Measurements from ENCODE around the gene HOXA13.

Gene HOXA13

GRCh38 chr7:27151341-27151930 lies 48.5 kb downstream of the HOXA13 start:
- Histone ChIP-seq H4K12ac (ENCODE audit: low read depth, low read length) (no peak overlapping the region), H3K27ac (ENCODE audit: low read depth, low read length) (no peak overlapping the region), H3K9me3 (ENCODE audit: insufficient read depth, low read depth, low read length) (peaks cover 49% of the 10 kb centered on the region), H3K79me2 (ENCODE audit: control insufficient read depth, insufficient read depth, low read length, poor library complexity) (no peaks in the 10 kb centered on the region), H2BK120ac (ENCODE audit: insufficient read depth, low read length, poor library complexity) (no peak overlapping the region), H2AK5ac (ENCODE audit: low read length) (no peak overlapping the region), H3K4me2 (ENCODE audit: low read length) (peak overlapping the region; percentile 59), H2BK5ac (ENCODE audit: low read depth, low read length, poor library complexity) (no peak overlapping the region), H3K23ac (ENCODE audit: low read length) (no peak overlapping the region), H3K27me3 (ENCODE audit: insufficient read depth, low read length) (peaks cover 90% of the 10 kb centered on the region), H3K18ac (ENCODE audit: low read length) (no peak overlapping the region), H3K9ac (ENCODE audit: low read length) (no peak overlapping the region), H2AFZ (ENCODE audit: insufficient read depth, low read length, poor library complexity) (no peak overlapping the region), H4K8ac (ENCODE audit: low read depth, low read length) (no peak overlapping the region), H3K14ac (ENCODE audit: low read length) (no peak overlapping the region), H4K91ac (ENCODE audit: low read depth, low read length) (no peak overlapping the region), H3K4me3 (ENCODE audit: low read depth, low read length) (no peak overlapping the region), H3K36me3 (ENCODE audit: control insufficient read depth in 1 of 2, insufficient read depth in 2 of 2, low read length in 2 of 2) (no peaks in the 10 kb centered on the region), H3K4ac (ENCODE audit: low read depth, low read length) (no peak overlapping the region), H3K79me1 (ENCODE audit: low read length) (no peaks in the 10 kb centered on the region), H2BK12ac (ENCODE audit: low read length) (no peak overlapping the region), H3K4me1 (ENCODE audit: control insufficient read depth in 1 of 2, insufficient read depth in 2 of 2, low read length in 2 of 2) (peaks cover 0 to 2% of the 10 kb centered on the region in 2 experiments)
- DNase-seq: no peak
- no CpG with 5 or more reads among the region's 27 CpGs for WGBS (ENCODE audit: extremely low coverage, insufficient coverage, insufficient read length)

- no peak overlapping the region for H4K8ac ChIP-seq (ENCODE audit: low read depth, low read length)
- no peak overlapping the region for H3K9ac ChIP-seq (ENCODE audit: low read length)
- no peak overlapping the region for H2BK5ac ChIP-seq (ENCODE audit: low read depth, low read length, poor library complexity)
- H3K4me3 ChIP-seq (ENCODE audit: low read depth, low read length): no peak overlapping the region
- no peaks in the 10 kb centered on the region for H3K79me2 ChIP-seq (ENCODE audit: control insufficient read depth, insufficient read depth, low read length, poor library complexity)
- H3K79me1 ChIP-seq (ENCODE audit: low read length): no peaks in the 10 kb centered on the region
- H2BK12ac ChIP-seq (ENCODE audit: low read length): no peak overlapping the region
- H3K27me3 ChIP-seq (ENCODE audit: insufficient read depth, low read length): peaks cover 89% of the 10 kb centered on the region
- no peaks in the 10 kb centered on the region for H3K36me3 ChIP-seq (ENCODE audit: control insufficient read depth in 1 of 2, insufficient read depth in 2 of 2, low read length in 2 of 2)
- no CpG with 5 or more reads among the region's 58 CpGs for WGBS (ENCODE audit: extremely low coverage, insufficient coverage, insufficient read length)
- H3K4me1 ChIP-seq (ENCODE audit: control insufficient read depth in 1 of 2, insufficient read depth in 2 of 2, low read length in 2 of 2): no peaks in the 10 kb centered on the region
- no peak overlapping the region for H3K4ac ChIP-seq (ENCODE audit: low read depth, low read length)
- H3K4me2 ChIP-seq (ENCODE audit: low read length): peak overlapping the region; percentile 59
- H2AK5ac ChIP-seq (ENCODE audit: low read length): no peak overlapping the region
- H2AFZ ChIP-seq (ENCODE audit: insufficient read depth, low read length, poor library complexity): no peak overlapping the region
- no peak overlapping the region for H3K14ac ChIP-seq (ENCODE audit: low read length)
- H4K91ac ChIP-seq (ENCODE audit: low read depth, low read length): no peak overlapping the region
- no peak overlapping the region for H3K23ac ChIP-seq (ENCODE audit: low read length)
- DNase-seq: peak; percentile 50 to 83
- no peak overlapping the region for H3K18ac ChIP-seq (ENCODE audit: low read length)
- H3K27ac ChIP-seq (ENCODE audit: low read depth, low read length): no peak overlapping the region
- H3K9me3 ChIP-seq (ENCODE audit: insufficient read depth, low read depth, low read length): peaks cover 47% of the 10 kb centered on the region
- no peak overlapping the region for H2BK120ac ChIP-seq (ENCODE audit: insufficient read depth, low read length, poor library complexity)
- H4K12ac ChIP-seq (ENCODE audit: low read depth, low read length): no peak overlapping the region
These were observed 49.1 kb downstream of the HOXA13 start for GRCh38 chr7:27150568-27151340.

DNA sequence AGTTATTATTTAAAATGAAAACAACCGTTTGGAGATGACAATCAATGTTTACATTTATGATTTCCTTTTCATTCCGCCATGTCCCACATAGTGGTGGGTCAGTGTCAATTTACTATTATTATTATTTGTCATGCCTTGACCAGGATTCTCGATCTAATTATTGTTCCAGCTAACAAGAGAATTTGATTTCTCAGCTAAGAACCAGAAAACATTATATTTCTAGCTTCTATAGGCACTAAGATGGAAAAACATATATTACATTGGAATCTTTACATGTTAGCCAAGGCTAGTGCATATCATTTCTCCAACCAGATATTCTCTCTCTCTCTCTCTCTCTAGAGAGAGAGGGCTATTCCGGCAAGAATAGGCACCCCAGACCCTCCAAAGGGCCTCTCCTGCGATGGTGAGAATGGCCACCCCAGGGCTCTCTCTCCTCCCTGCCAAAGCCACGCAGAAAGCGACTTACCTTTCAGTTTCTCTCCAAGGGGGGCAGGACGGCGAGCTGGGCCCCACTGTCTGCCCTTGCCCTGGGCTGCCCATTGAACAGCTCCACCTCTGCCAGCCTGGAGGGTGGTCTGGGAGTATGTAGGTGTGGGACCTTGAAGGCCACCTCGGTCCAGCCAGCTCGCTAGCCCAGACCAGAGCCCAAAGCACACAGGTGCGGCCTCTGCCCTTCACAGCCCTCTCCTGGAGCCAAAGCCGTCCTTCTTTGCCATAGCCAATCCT lies 49.9 kb downstream of the HOXA13 start:
- Histone ChIP-seq H3K27ac (ENCODE audit: low read depth, low read length) (no peak overlapping the region), H3K18ac (ENCODE audit: low read length) (no peak overlapping the region), H2BK5ac (ENCODE audit: low read depth, low read length, poor library complexity) (no peak overlapping the region), H3K23ac (ENCODE audit: low read length) (no peak overlapping the region), H3K4me3 (ENCODE audit: low read depth, low read length) (no peak overlapping the region), H3K36me3 (ENCODE audit: control insufficient read depth in 1 of 2, insufficient read depth in 2 of 2, low read length in 2 of 2) (no peaks in the 10 kb centered on the region), H3K9ac (ENCODE audit: low read length) (no peak overlapping the region), H3K4me2 (ENCODE audit: low read length) (no peak overlapping the region), H4K8ac (ENCODE audit: low read depth, low read length) (no peak overlapping the region), H3K4me1 (ENCODE audit: control insufficient read depth in 1 of 2, insufficient read depth in 2 of 2, low read length in 2 of 2) (no peaks in the 10 kb centered on the region), H2AK5ac (ENCODE audit: low read length) (no peak overlapping the region), H2AFZ (ENCODE audit: insufficient read depth, low read length, poor library complexity) (no peak overlapping the region), H3K79me1 (ENCODE audit: low read length) (no peaks in the 10 kb centered on the region), H3K4ac (ENCODE audit: low read depth, low read length) (no peak overlapping the region), H4K12ac (ENCODE audit: low read depth, low read length) (no peak overlapping the region), H3K9me3 (ENCODE audit: insufficient read depth, low read depth, low read length) (peaks cover 45% of the 10 kb centered on the region), H4K91ac (ENCODE audit: low read depth, low read length) (no peak overlapping the region), H2BK120ac (ENCODE audit: insufficient read depth, low read length, poor library complexity) (no peak overlapping the region), H2BK12ac (ENCODE audit: low read length) (no peak overlapping the region), H3K79me2 (ENCODE audit: control insufficient read depth, insufficient read depth, low read length, poor library complexity) (no peaks in the 10 kb centered on the region), H3K27me3 (ENCODE audit: insufficient read depth, low read length) (peaks cover 89% of the 10 kb centered on the region), H3K14ac (ENCODE audit: low read length) (no peak overlapping the region)
- DNase-seq: no peak
- no CpG with 5 or more reads among the region's 13 CpGs for WGBS (ENCODE audit: extremely low coverage, insufficient coverage, insufficient read length)

DNA sequence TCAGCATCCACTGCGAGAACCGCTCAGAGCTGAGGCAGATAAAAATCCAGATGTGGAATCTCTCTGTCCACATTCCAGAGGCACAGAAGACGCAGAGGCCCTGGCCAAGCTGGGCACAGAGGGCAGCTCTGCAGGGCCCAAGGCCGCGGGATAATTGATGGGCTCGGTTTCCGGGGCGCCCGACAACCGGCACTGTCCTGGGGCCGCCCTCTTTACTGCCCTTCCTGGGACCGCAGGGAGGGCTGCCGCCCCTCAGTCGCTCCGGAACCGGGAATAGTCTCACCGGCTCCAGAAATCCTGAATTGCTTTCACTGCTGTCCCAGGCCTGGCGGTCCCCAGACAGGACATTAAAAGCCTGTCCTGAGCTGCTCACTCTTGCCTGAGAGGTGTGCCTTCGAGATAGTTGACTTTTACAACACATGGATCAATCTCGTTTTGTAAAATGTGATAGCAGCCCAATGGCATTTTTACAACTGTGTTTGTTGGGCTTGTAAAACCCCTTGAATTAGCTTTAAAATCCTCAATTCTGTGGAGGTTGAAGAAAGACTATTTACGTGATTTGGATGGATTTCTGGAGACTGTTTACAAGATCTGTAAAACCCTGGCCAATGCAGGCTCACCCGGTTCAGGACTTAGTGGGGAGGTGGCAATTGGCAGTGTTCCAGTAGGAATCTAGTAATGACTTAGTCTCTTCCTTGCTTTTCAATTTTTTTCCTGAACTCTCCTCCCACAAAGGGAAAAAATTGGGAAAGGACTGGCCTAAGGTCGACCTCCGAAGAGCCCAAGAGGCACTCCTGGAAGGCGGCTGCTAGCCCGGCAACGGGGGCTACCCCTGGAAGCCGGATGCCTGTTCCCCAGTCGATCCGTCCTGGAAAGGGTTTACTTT lies 50.9 kb downstream of the HOXA13 start:
- Histone ChIP-seq H3K79me2 (ENCODE audit: control insufficient read depth, insufficient read depth, low read length, poor library complexity) (no peaks in the 10 kb centered on the region), H3K4me3 (ENCODE audit: low read depth, low read length) (no peak overlapping the region), H3K27ac (ENCODE audit: low read depth, low read length) (no peak overlapping the region), H3K9me3 (ENCODE audit: insufficient read depth, low read depth, low read length) (peaks cover 43% of the 10 kb centered on the region), H2AK5ac (ENCODE audit: low read length) (no peak overlapping the region), H3K14ac (ENCODE audit: low read length) (no peak overlapping the region), H3K36me3 (ENCODE audit: control insufficient read depth in 1 of 2, insufficient read depth in 2 of 2, low read length in 2 of 2) (no peaks in the 10 kb centered on the region), H3K27me3 (ENCODE audit: insufficient read depth, low read length) (peaks cover 89% of the 10 kb centered on the region), H4K12ac (ENCODE audit: low read depth, low read length) (no peak overlapping the region), H2BK12ac (ENCODE audit: low read length) (no peak overlapping the region), H3K23ac (ENCODE audit: low read length) (no peak overlapping the region), H4K91ac (ENCODE audit: low read depth, low read length) (no peak overlapping the region), H4K8ac (ENCODE audit: low read depth, low read length) (no peak overlapping the region), H3K9ac (ENCODE audit: low read length) (no peak overlapping the region), H2BK5ac (ENCODE audit: low read depth, low read length, poor library complexity) (no peak overlapping the region), H3K18ac (ENCODE audit: low read length) (no peak overlapping the region), H2AFZ (ENCODE audit: insufficient read depth, low read length, poor library complexity) (no peak overlapping the region), H3K4ac (ENCODE audit: low read depth, low read length) (no peak overlapping the region), H2BK120ac (ENCODE audit: insufficient read depth, low read length, poor library complexity) (no peak overlapping the region), H3K4me1 (ENCODE audit: control insufficient read depth in 1 of 2, insufficient read depth in 2 of 2, low read length in 2 of 2) (no peaks in the 10 kb centered on the region), H3K79me1 (ENCODE audit: low read length) (no peaks in the 10 kb centered on the region), H3K4me2 (ENCODE audit: low read length) (no peak overlapping the region)
- WGBS (ENCODE audit: extremely low coverage, insufficient coverage, insufficient read length): no CpG with 5 or more reads among the region's 30 CpGs
- DNase-seq: no peak
